DOHH2 (cell line): ENCODE measurements around the gene FSD1.

Source experiments
- H3F3A ChIP-seq: fragments of 200-600 bp; sonication (generic), shearing (Covaris generic); 2 replicates; pipeline ENCODE4 v1.6.0; 2016; ENCODE audit warnings: antibody characterized with exemption, mild to moderate bottlenecking; ENCODE audit not compliant: control insufficient read depth, insufficient read depth
- H3K27ac ChIP-seq: fragments of 200-600 bp; sonication (generic); 2 replicates; pipeline ENCODE4 v1.5.1; 2014; ENCODE audit warnings: low read depth, mild to moderate bottlenecking, low read length, moderate library complexity
- H3K27me3 ChIP-seq: fragments of 200-600 bp; sonication (generic); 2 replicates; pipeline ENCODE4 v1.6.1; 2014; ENCODE audit warnings: mild to moderate bottlenecking, low read length, mixed read lengths; ENCODE audit not compliant: control insufficient read depth
- H3K36me3 ChIP-seq: fragments of 200-600 bp; sonication (generic); 2 replicates; pipeline ENCODE4 v1.6.1; 2014; ENCODE audit warnings: mild to moderate bottlenecking, low read length, moderate library complexity, mixed read lengths; ENCODE audit not compliant: control insufficient read depth
- H3K4me1 ChIP-seq: fragments of 200-600 bp; sonication (generic); 2 replicates; pipeline ENCODE4 v1.6.1; 2014; ENCODE audit warnings: mild to moderate bottlenecking, low read length, mixed read lengths; ENCODE audit not compliant: control insufficient read depth
- H3K4me2 ChIP-seq: fragments of 200-600 bp; sonication (generic); 2 replicates; pipeline ENCODE4 v1.6.0; 2014; ENCODE audit warnings: mild to moderate bottlenecking, low read length, moderate library complexity
- H3K4me3 ChIP-seq: fragments of 200-600 bp; sonication (generic); 2 replicates; pipeline ENCODE4 v1.5.1; 2014; ENCODE audit warnings: mild to moderate bottlenecking, low read length, mixed read lengths
- H3K79me2 ChIP-seq: fragments of 200-600 bp; sonication (generic); 2 replicates; pipeline ENCODE4 v1.6.1; 2014; ENCODE audit warnings: mild to moderate bottlenecking, low read length, mixed read lengths; ENCODE audit not compliant: control insufficient read depth
- H3K9me2 ChIP-seq: fragments of 200-600 bp; sonication (generic); replicated peaks from 2 replicates; pipeline ENCODE4 v1.6.1; 2014; ENCODE audit warnings: mild to moderate bottlenecking, low read length, mixed read lengths; ENCODE audit not compliant: control insufficient read depth
- H3K9me3 ChIP-seq: fragments of 200-600 bp; sonication (generic); 2 replicates; pipeline ENCODE4 v1.6.1; 2014; ENCODE audit warnings: antibody characterized with exemption, low read length, mixed read lengths; ENCODE audit not compliant: control insufficient read depth, insufficient read depth
- H4K20me1 ChIP-seq: fragments of 200-600 bp; sonication (generic); 2 replicates; pipeline ENCODE4 v1.6.0; 2014; ENCODE audit warnings: low read depth, mild to moderate bottlenecking, antibody characterized with exemption, low read length, moderate library complexity; ENCODE audit not compliant: control insufficient read depth, insufficient read depth
- EZH2phosphoT487 ChIP-seq: fragments of 200-600 bp; sonication (generic); IDR thresholded peaks from 2 replicates; pipeline ENCODE4 v1.6.1; 2017; ENCODE audit warnings: borderline replicate concordance, mild to moderate bottlenecking, antibody characterized with exemption, low read length, moderate library complexity, mixed read lengths
- TF ChIP-seq, protein P1 (sequence below): fragments of 200-600 bp; sonication (generic); IDR thresholded peaks from one replicate; pipeline ENCODE4 v1.5.1; 2014; ENCODE audit warnings: antibody characterized with exemption, mild to moderate bottlenecking, low read depth, low read length; ENCODE audit not compliant: poor library complexity, severe bottlenecking

The FSD1 gene

DNA sequence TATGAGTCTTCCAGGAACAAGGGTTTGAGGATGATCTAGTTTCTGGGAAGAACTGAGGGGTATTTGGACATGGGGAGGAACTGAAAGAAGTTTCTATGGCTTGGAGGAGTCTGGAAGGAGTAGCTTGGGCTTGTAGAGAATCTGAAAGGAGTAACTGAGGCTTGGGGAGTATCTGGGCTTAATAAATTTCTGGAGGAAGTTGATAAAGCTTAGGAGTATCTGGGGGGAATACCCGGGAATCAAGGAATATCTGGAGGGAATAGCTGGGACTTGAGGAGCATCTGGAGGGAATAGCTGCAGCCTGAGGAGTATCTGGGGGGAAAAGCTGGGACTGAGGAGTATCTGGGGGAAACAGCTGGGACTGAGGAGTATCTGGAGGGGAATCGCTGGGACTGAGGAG, 16.0 kb downstream of the FSD1 start:
- Histone ChIP-seq H3K27me3 (no peaks in the 10 kb centered on the region), H3F3A (no peaks in the 10 kb centered on the region), H3K79me2 (no peaks in the 10 kb centered on the region), H3K4me1 (no peaks in the 10 kb centered on the region), H4K20me1 (no peaks in the 10 kb centered on the region), H3K9me2 (no peaks in the 10 kb centered on the region), H3K27ac (no peak overlapping the region), H3K9me3 (peaks cover 14% of the 10 kb centered on the region; the same call in 1 of the 2 replicates), H3K36me3 (no peaks in the 10 kb centered on the region), H3K4me3 (no peak overlapping the region), H3K4me2 (no peak overlapping the region)
- no peak for TF ChIP-seq EZH2phosphoT487
- TF ChIP-seq, protein P1, sequence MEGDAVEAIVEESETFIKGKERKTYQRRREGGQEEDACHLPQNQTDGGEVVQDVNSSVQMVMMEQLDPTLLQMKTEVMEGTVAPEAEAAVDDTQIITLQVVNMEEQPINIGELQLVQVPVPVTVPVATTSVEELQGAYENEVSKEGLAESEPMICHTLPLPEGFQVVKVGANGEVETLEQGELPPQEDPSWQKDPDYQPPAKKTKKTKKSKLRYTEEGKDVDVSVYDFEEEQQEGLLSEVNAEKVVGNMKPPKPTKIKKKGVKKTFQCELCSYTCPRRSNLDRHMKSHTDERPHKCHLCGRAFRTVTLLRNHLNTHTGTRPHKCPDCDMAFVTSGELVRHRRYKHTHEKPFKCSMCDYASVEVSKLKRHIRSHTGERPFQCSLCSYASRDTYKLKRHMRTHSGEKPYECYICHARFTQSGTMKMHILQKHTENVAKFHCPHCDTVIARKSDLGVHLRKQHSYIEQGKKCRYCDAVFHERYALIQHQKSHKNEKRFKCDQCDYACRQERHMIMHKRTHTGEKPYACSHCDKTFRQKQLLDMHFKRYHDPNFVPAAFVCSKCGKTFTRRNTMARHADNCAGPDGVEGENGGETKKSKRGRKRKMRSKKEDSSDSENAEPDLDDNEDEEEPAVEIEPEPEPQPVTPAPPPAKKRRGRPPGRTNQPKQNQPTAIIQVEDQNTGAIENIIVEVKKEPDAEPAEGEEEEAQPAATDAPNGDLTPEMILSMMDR = no peak

DNA sequence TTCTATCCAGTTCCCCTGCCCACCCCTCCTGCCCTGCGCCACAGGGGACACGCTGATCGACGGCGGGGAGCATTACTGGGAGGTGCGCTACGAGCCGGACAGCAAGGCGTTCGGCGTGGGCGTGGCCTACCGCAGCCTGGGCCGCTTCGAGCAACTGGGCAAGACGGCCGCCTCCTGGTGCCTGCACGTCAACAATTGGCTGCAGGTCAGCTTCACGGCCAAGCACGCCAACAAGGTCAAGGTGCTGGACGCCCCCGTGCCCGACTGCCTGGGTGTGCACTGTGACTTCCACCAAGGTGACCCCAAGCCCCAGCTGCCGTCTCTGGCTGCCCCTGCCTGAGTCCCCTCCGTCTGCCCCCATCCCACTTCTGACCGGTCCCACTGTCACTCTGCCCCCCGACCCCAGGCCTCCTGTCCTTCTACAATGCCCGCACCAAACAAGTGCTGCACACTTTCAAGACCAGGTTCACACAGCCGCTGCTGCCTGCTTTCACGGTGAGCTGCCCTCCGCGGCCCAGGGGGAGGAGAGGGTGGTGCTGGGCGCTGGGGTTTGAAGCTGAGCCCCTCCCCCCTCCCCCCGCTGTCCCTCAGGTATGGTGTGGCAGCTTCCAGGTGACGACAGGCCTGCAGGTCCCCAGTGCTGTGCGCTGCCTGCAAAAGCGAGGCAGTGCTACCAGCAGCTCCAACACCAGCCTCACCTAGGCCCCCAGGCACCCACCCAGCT, 18.7 kb downstream of the FSD1 start:
- Histone ChIP-seq H3K27me3 (no peaks in the 10 kb centered on the region), H3K4me3 (no peak overlapping the region), H3K4me1 (no peaks in the 10 kb centered on the region), H3K79me2 (no peaks in the 10 kb centered on the region), H3K9me2 (no peaks in the 10 kb centered on the region), H3K9me3 (peaks cover 14% of the 10 kb centered on the region; the same call in 1 of the 2 replicates), H4K20me1 (no peaks in the 10 kb centered on the region), H3K27ac (no peak overlapping the region), H3K4me2 (no peak overlapping the region), H3K36me3 (no peaks in the 10 kb centered on the region), H3F3A (no peaks in the 10 kb centered on the region)
- TF ChIP-seq, protein P1 = no peak
- TF ChIP-seq EZH2phosphoT487 = no peak

DNA sequence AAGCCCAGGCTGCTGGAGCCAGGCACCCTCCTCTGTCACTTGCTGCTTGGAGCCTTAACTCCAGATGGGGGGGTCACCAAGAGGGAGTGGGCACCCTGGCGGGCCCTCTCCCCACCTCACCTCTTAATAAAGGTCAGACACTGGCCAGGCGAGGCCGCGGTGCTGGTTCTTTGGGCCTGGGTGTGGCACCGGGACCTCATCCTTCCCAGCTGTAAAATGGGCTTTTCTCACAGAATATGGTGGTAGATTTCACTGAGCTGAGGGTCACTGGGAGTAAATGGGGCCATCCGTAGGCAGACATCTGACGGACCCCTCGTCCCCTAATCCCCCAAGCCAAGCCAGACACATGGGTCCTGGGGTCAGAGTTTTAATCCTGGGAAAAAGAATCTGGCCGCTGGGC, 19.3 kb downstream of the FSD1 start:
- no peak overlapping the region for H3K27ac ChIP-seq

More for the DNA sequence above, 19.3 kb downstream of the FSD1 start:
- Histone ChIP-seq H3F3A (no peaks in the 10 kb centered on the region), H3K4me3 (no peak overlapping the region), H3K9me2 (no peaks in the 10 kb centered on the region), H3K36me3 (no peaks in the 10 kb centered on the region), H3K4me2 (no peak overlapping the region), H3K4me1 (no peaks in the 10 kb centered on the region), H3K79me2 (no peaks in the 10 kb centered on the region), H3K9me3 (peaks cover 14% of the 10 kb centered on the region; the same call in 1 of the 2 replicates), H3K27me3 (no peaks in the 10 kb centered on the region), H4K20me1 (no peaks in the 10 kb centered on the region)
- no peak for TF ChIP-seq EZH2phosphoT487
- TF ChIP-seq, protein P1 = no peak
